8988T (cell line): ENCODE data around the gene USP35.
"Not testable (repeated sequence)": the region's sequence is repeated elsewhere in the genome, so short reads cannot be mapped to it uniquely, and the experiment has no call there.

Experiments
- DNase-seq: peaks from one replicate; pipeline ENCODE4 v3.0.0; 2011

The USP35 gene

DNA sequence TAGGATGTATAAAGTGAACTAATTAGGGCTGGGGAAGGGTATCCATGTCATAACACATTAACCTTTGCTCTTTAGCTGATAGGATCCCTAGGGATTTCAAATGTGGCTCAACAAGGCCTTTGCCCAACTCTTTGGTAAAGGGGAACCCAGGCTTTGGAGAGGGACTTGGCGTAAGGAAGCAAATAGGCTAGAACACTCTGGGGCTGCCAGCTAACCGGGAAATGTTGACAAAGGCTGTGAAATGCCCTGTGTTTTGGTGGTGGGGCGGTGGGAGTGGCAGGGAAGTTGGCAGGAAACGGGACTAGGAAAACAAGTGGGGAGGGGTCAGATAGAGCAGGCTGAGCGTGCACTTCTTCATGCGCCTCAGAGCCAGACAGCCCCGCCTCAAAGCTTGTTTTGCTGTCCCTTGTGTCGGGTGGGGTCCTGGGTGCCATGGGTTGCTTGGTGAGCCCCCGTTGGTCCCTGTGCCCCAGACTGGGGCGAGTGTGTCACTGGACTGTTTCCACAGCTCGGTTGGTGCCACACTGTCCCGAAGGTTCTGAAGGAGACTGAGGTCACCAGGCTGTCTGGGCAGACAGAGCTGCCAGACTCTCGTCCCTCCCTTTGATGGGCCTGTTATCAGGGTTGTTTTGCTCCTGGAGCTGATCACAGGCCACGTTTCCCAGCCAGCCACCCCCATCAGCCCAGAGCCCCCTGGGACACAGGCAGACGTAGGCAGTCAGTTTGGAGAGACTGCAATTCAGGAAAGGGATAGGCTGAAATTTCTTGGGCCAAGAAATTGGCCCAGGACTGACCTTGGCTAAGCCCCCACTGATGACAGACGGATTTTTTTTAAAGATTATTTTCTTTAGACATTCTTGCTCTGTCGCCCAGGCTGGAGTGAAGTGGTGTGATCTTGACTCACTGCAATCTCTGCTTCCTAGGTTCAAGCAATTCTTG is 19.9 kb upstream of the USP35 start:
- DNase-seq, result no peak

GRCh38 chr11:78170413-78170812 is 18.3 kb upstream of the USP35 start:
- no peak for DNase-seq

GRCh38 chr11:78170874-78171549 is 17.7 kb upstream of the USP35 start:
- DNase-seq, result no peak

- DNase-seq, result no peak
Measured at GRCh38 chr11:78171951-78172350, 16.8 kb upstream of the USP35 start.

- not testable (repeated sequence) for DNase-seq
Measured at GRCh38 chr11:78175862-78176261, 12.9 kb upstream of the USP35 start.

DNA sequence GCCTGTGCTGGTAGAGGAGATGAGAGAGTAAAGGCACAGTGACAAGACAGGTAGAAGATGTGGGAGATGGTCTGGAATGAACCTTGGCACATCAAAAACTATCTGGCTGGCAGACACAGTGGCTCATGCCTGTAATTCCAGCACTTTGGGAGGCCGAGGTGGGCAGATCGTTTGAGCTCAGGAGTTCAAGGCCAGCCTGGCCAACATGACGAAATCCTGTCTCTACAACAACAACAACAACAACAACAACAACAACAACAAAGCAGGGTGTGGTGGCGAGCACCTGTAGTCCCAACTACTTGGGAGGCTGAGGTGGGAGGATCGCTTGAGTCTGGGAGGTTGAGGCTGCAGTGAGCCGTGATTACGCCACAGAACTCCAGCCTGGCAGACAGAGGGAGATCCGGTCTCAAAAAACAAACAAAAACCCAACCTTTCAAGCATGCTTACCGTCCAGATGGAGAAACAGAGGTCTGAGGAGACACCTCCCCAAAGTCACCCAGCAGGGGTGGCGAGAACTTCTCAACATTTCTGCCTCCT is 12.0 kb upstream of the USP35 start:
- no peak for DNase-seq

GRCh38 chr11:78177216-78177615 is 11.5 kb upstream of the USP35 start:
- no peak for DNase-seq

DNA sequence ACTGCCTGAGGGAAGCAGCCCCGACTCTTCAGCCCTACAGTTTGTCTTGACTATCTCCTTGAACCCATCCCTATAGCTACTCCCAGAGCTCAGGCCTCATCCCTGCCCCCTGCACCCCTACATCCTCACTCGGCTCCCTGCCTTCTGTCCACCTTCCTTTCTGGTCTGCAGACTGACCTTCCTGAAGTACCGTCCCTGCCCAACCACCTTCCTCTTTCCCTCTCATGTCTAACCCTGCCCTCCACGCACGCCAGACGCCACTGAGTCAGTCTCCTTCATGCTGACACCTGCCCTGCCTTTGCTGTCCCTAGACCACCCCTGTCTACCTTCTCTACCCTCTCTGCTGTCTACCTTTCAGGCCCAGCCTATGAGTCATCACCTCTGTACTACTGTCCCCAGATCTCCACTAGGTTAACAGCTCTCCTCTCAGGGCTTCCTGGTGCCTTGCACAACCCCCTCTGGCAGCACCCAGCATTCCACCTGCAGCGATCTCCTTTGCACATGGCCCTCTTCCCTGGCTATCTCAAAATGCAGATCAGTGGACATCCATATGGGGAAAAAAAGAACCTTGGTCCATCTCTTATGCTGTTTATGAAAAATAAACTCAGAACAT is 9.2 kb upstream of the USP35 start:
- DNase-seq, result no peak

- no peak for DNase-seq
Measured at GRCh38 chr11:78180751-78181150, 8.0 kb upstream of the USP35 start.

GRCh38 chr11:78181185-78181584 is 7.5 kb upstream of the USP35 start:
- DNase-seq, result no peak

DNA sequence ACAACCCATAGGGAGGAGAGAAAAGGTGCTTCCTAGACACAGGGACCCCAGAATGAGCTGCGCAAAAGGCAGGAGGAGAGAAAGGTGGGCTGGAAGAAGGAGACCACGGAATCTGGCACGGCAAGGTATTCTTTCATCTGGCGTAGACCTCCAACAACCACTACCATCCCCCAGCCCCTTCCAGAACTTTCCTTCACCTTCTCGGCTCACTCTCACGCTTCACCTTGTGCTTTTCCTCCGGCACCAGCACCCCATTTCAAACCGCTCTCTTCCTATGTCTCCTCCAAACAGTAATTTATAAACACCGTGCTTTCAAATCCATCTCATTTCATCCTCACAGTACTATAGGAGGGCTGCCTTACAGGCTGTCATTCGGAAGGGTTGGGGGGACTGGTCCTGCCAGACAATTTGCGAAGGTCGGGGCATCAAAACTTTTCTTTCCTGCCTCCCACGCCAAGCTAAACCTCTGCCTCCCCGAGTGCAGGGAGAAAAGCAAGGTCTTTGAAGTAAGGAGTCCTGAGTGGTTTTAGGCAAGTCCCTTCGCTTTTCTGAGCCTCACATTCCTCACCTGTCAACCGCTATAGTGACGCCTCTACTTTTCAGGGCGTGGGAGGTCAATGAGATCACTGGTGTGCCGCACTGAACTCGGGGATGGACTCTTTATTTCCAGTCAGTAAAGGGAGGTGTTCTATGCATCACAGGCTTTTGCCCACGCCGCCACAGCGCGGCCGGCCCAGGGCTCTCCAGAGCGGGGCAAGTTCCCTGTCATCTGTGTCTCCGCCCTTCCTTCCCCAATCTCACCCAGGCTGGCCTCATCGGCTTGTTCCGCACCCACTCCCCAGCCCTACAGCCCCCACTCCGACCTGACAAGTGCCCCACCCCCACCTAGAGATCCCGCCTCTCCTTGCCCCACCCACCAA is 1.1 kb upstream of the USP35 start:
- no peak for DNase-seq

DNA sequence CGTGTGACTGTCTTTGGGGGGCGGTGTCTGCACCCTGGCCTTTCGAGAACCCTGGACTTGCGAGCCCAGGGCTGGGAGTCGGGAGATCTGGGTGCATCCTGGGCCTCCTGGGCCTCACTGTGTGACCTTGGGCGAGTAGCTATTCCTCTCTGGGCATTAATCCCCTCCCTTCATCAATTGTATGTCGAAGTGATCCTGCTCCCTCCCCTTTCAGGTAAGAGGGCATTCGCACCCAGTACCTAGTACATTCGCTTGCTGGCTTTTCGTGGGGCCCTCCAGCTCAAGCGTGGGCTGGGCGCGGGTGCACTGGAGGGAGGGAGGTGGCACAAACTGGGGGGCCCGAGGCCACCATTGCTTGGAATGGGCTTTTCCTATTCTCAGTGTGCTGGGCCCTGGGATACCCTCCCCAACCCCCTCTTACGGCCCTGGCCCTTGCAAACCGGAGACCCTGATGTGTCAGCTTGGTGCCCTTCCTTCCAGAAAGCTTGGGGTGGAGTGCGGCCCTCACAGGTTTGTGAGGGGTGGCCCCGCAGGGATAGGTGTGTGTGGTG is 530 bp downstream of the USP35 start:
- no peak for DNase-seq

DNA sequence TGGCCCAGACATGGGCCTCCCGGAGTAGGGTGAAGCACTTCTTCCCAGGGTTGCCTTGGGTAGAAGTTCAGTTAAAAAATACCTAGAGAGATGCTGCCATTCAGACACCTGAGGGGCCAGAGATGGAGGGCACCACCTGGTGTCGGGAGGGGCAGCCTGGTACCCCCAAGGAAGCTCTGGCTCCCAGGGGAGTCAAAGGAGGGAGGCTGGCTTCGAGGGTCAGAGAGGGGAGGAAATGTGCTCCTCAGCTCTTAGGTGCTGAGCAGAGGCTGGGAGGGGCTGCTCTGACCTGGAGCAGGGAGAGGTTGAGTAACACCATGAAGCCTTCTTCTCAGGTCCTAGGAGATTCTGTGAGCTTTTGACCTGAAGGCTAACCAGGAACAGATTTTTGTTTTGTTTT is 1.1 kb downstream of the USP35 start:
- no peak for DNase-seq

- DNase-seq, result no peak
Measured at GRCh38 chr11:78190374-78190773, 1.7 kb downstream of the USP35 start.

DNA sequence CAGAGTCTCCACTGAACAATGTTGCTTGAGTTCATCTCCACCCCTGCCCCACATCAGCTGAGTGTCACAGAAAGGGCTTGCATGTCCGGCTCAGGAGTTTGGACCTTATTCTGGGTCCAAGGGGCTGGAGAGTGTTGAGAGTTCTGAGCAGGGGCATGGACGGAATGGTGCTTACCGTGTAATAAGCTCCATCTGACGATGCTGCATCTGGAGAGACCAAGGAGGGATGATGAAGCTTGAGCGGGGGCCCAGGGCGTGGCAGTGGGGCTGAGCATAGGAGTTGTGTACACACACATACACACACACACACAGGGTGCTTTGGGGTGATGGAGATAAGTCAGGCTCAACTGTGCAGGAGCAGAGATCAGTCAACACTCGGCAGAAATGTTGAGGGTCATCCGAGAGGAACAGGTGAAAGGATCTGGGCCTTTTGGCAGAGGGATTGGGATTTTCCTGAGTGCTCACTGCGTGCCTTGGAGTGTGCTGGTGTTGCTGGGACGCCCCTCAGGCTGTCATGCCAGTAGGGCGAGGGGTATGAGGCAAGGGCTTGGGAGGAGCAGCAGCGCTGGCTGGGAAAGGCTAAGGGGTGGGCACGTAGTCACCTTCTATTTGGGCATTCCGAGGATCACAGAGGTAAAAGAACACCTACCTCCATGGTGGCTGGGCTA is 2.3 kb downstream of the USP35 start:
- DNase-seq, result no peak

GRCh38 chr11:78192223-78192719 is 3.6 kb downstream of the USP35 start:
- no peak for DNase-seq

DNA sequence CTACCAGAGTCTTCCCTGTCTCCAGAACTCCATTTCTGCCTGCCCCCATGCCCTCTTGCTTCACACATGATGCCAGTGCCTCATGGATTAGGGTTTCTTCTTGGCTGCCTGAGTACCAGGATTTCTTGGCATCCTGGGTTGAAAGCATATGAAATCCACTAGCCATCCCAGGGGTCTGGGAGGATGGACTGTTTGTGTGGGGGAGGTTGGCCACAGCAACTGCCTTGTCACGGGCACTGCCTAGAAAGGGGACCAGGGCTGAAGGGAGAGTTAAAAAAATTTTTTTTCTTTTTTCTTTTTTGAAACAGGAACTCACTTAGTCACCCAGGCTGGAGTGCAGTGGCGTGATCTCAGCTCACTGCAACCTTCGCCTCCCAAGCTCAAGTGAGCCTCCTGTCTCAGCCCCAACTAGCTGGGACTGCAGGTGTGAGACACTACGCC is 4.2 kb downstream of the USP35 start:
- DNase-seq, result no peak

DNA sequence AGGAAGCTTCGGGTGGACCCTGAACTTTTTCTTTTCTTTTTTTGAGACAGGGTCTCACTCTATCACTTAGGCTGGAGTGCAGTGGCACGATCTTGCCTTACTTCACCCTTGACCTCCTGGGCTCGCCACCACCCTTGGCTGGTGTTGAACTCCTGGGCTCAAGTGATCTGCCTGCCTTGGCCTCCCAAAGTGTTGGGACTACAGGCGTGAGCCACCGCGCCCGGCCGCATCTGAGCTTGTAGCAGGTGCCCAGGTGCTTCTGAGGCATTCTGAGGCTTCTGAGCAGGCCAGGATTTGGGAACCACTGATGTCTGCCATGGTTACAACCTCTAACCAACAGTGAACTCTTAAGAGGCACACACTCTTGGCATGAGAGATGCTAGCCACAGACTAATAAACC is 5.1 kb downstream of the USP35 start:
- no peak for DNase-seq

- no peak for DNase-seq
Measured at GRCh38 chr11:78194490-78194889, 5.8 kb downstream of the USP35 start.

GRCh38 chr11:78195917-78196560 is 7.3 kb downstream of the USP35 start:
- no peak for DNase-seq

GRCh38 chr11:78196661-78197091 is 8.0 kb downstream of the USP35 start:
- no peak for DNase-seq
